ENCODE measurements around the gene PLXNA2. TPM values are rescaled to one million over a fixed set of nuclear protein-coding genes. Genes with fewer than 3 reads are reported as not detected.

PLXNA2 gene
- total and polyA plus RNA-seq, 2 of the 8 experiments (the other 6 are each of a cell fraction or from before 2014, with no cell fraction given): 0.33 to 1.5 TPM

- Histone ChIP-seq H3K18ac (ENCODE audit: extremely low read depth, low read length) (no peak overlapping the region), H4K8ac (ENCODE audit: extremely low read depth, insufficient read depth, low read length) (no peak overlapping the region), H2BK12ac (ENCODE audit: low read depth, low read length) (no peak overlapping the region), H4K5ac (ENCODE audit: insufficient read length, low read depth, low read length) (no peak overlapping the region), H4K20me1 (replicated peaks in 1 of 2; ENCODE audit: control insufficient read depth in 1 of 2, insufficient read depth in 2 of 2, low read length in 2 of 2) (no peaks in the 10 kb centered on the region), H2BK5ac (ENCODE audit: low read depth, low read length) (no peak overlapping the region), H3K36me3 (ENCODE audit: control insufficient read depth in 2 of 4, insufficient read depth in 4 of 4, low read length in 3 of 4) (no peaks in the 10 kb centered on the region), H3K14ac (ENCODE audit: insufficient read length) (no peak overlapping the region), H2BK15ac (ENCODE audit: low read length) (no peak overlapping the region), H3K23ac (ENCODE audit: insufficient read length) (no peak overlapping the region), H3K79me2 (ENCODE audit: control insufficient read depth in 1 of 2, insufficient read depth in 2 of 2, low read length in 2 of 2) (no peaks in the 10 kb centered on the region), H3K56ac (replicated peaks; ENCODE audit: insufficient read length, low read depth, low read length) (no peak overlapping the region), H3K9ac (replicated peaks in 1 of 4; ENCODE audit: extremely low read depth in 1 of 4, low read depth in 3 of 4, low read length in 3 of 4) (no peak overlapping the region), H3K27me3 (replicated peaks in 1 of 4; ENCODE audit: control insufficient read depth in 3 of 4, extremely low read depth in 1 of 4, insufficient read depth in 3 of 4, low read length in 3 of 4) (no peaks in the 10 kb centered on the region), H2BK20ac (ENCODE audit: low read length) (no peak overlapping the region), H3K79me1 (ENCODE audit: low read depth, low read length) (no peaks in the 10 kb centered on the region), H3K4me3 (ENCODE audit: extremely low read depth in 1 of 4, insufficient read depth in 2 of 4, low read depth in 3 of 4, low read length in 4 of 4) (no peak overlapping the region), H3K4ac (replicated peaks; ENCODE audit: insufficient read length, low read depth, low read length) (no peak overlapping the region), H3K27ac (ENCODE audit: low read depth, low read length) (no peak overlapping the region), H3K9me3 (ENCODE audit: insufficient read depth in 2 of 2, low read depth in 1 of 2, low read length in 1 of 2) (no peaks in the 10 kb centered on the region), H4K91ac (replicated peaks; ENCODE audit: insufficient read length, low read length) (no peak overlapping the region), H2BK120ac (replicated peaks; ENCODE audit: low read depth, low read length) (no peak overlapping the region), H3K4me1 (replicated peaks in 1 of 4; ENCODE audit: control insufficient read depth in 3 of 4, insufficient read depth in 4 of 4, low read length in 3 of 4) (peaks cover 0 to 3% (median 0%) of the 10 kb centered on the region in 4 experiments; a peak in 1 of 7 replicates), H2AK5ac (ENCODE audit: low read depth, low read length) (no peak overlapping the region), H3K4me2 (ENCODE audit: insufficient read depth in 1 of 2, low read depth in 2 of 2, low read length in 2 of 2) (no peak overlapping the region), H2AFZ (ENCODE audit: low read length) (no peak overlapping the region), H3K23me2 (ENCODE audit: low read depth, low read length) (no peaks in the 10 kb centered on the region)
- DNase-seq (ENCODE audit: low read depth in 1 of 2, low spot score in 2 of 2): no peak
- POLR2A ChIA-PET (ENCODE audit: partially characterized antibody): no interaction called here
- no peak for FAIRE-seq
- CTCF ChIA-PET (ENCODE audit: partially characterized antibody): interaction anchor here (0.9 to 15.8 kb wide), 9 partner anchors 9 to 207 kb away, joined by 3 to 315 read pairs (median 5); partner anchors contain the start of gene PLXNA2
- 92% methylated on average over 4 of the region's 4 CpGs; no CpG with 5 or more reads in 1 of the 2 experiments for WGBS, 2 experiments (ENCODE audit: extremely low coverage in 1 of 2, insufficient coverage in 1 of 2, insufficient read length in 1 of 2, insufficient replicate concordance in 2 of 2, low coverage in 1 of 2, low lambda C conversion rate in 2 of 2, missing lambda C conversion rate in 1 of 2)
- TF ChIP-seq MAFK (IDR thresholded peaks at IDR 0.05; ENCODE audit: low read depth, low read length) (no peak), TCF12 (IDR thresholded peaks at IDR 0.05; ENCODE audit: low read depth, low read length) (no peak), POLR2AphosphoS5 (IDR thresholded peaks at IDR 0.05; ENCODE audit: low read depth, low read length) (no peak), KDM5A (IDR thresholded peaks at IDR 0.05; ENCODE audit: low read length) (no peak), SIN3A (conservative IDR thresholded peaks at IDR 0.05 in 1 of 2, IDR thresholded peaks at IDR 0.05 in 1 of 2; ENCODE audit: low read depth in 1 of 2, low read length in 2 of 2) (no peak), NRF1 (IDR thresholded peaks at IDR 0.05; ENCODE audit: low read depth, low read length) (no peak), NANOG (IDR thresholded peaks at IDR 0.05; ENCODE audit: insufficient read depth, low read depth, low read length, poor library complexity, severe bottlenecking) (no peak), JUN (IDR thresholded peaks at IDR 0.05; ENCODE audit: low read depth, low read length) (no peak), EP300 (IDR thresholded peaks at IDR 0.05; ENCODE audit: borderline replicate concordance in 1 of 2, low read depth in 2 of 2, low read length in 2 of 2) (no peak), CEBPB (IDR thresholded peaks at IDR 0.05; ENCODE audit: low read depth, low read length) (no peak)
Observed at GRCh38 chr1:208031932-208032320, 212.3 kb downstream of the PLXNA2 start.
